Stimulated activated CD4-positive, alpha-beta T cell treated with anti-CD3 and anti-CD28 coated beads, Interleukin-2, amount 100 ng/mL, for 48 hours (primary cell): ENCODE measurements around the gene ZNF638.

Experiments
- DNase-seq, 2 donors: peaks; one replicate each; pipeline ENCODE4 v3.0.0-alpha.2; 2020

Gene ZNF638

DNA sequence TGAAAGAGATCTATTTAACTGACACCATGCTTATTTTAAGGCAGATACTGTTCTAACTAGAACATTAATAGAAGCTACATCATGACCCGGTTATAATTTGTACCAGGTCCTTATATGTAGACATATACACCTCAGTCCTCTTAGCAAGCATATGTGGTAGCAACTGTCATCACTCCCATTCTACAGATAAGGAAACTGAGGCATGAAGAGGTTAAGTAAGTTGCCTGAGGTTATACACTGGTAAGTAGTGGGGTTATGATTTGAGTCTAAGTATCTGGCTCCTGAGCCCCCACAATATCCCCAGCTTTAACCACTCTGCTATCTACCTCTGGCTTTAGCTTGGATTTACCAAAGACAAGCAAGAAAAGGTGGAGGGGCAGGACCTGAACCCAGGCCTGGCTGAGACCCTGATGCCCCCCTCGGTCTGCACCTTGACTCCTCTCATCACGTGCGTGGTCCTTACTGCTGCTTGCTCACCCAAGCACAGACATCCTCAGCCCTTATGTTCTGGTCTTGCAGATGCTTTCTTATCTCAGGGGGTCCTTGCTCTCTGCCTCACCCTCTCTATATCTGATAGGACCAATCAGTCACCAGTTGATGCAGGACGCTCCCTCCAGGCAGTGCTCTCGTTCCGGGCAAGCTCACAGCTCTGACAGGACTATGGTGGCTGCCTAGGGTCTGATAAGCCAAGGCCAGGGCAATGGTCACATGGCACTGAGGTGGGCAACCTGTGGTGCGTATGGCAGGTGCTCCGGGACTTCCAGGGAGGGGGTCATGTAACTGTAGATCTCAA lies 125.7 kb downstream of the ZNF638 start:
- no peak for DNase-seq

- DNase-seq, result no peak
These were observed 126.3 kb downstream of the ZNF638 start for GRCh38 chr2:71457923-71458322.

- DNase-seq, result no peak
These were observed 127.0 kb downstream of the ZNF638 start for GRCh38 chr2:71458413-71459083.

DNA sequence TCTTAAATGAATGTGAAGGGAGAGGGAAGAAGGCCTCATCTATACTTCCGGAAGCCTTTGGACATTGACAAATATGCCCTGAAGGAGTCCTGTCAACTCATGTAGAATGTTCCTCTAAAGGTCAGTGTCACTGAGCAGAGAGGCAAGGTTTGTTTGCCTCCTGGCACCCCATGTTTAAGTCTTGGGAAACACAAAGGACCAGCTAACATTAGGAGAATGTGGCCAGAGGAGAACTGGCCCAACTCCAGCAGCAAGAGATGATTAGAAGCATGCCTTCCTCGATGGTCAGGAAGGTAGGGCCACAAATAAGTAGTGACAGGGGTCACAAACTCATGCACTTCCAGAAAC lies 127.5 kb downstream of the ZNF638 start:
- DNase-seq, result no peak

GRCh38 chr2:71460056-71460455 lies 128.5 kb downstream of the ZNF638 start:
- no peak for DNase-seq

GRCh38 chr2:71460595-71461303 lies 129.2 kb downstream of the ZNF638 start:
- no peak for DNase-seq

DNA sequence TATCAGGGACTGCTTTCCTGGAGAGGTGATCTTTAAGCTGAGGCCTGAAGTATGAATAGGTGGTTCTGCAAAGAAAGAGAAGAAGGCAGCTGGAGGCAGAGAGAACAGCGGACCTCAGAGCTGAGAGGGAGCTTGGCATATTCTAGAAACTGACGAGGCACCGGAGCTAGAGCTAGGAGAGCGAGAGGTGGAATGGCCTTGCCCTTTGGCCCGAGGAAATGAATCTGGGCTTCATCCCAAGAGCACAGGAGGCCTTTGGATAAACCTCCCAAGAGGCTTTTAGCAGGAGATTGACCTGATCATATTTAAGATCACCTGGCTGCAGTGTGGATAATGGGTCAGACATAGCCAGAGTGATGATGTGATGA lies 129.7 kb downstream of the ZNF638 start:
- DNase-seq, result no peak

DNA sequence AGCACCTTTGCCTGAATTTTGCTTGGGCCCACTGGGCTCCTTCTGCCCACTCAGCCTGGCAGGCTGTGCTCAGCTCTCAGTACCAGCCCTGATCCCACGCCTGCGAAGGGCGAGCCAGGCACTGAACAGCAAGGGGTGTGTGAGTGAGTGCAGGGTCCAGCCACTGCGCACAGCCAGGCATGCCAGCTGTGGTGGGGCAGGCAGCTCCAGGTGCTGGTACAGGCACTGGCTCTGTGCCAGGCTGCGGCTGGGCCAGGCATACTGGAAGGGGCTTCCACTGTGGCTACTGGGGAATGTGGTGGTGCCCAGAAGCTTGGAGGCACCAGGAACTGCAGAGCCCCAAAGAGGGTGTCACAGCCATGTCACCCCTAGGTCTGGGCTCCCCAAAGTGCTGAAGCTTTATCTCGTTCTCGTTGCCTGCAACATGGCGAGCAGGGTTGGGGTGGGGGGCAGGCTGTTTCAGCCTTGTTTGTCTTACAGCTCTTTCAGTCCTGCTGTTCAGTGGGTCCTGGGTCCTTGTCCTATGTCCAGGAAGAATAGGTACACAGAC lies 130.5 kb downstream of the ZNF638 start:
- no peak for DNase-seq

GRCh38 chr2:71462641-71463341 lies 131.2 kb downstream of the ZNF638 start:
- DNase-seq, result no peak

DNA sequence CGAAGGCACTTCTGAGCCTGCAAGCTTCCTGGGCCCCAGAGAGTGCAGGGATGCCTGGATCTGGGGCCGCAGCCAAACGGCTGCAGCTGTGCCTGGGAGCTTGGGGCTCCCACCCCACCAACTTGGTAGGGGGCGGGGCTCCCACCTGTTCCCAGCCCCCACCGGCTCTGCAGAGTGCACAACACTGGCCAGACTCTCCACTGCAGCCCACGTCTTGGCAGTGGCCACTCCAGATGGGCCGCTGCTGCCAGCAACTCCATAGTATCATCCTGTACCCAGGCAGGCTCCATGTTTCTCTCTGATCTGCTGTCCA lies 131.7 kb downstream of the ZNF638 start:
- DNase-seq, result no peak

GRCh38 chr2:71464389-71464788 lies 132.8 kb downstream of the ZNF638 start:
- no peak for DNase-seq

DNA sequence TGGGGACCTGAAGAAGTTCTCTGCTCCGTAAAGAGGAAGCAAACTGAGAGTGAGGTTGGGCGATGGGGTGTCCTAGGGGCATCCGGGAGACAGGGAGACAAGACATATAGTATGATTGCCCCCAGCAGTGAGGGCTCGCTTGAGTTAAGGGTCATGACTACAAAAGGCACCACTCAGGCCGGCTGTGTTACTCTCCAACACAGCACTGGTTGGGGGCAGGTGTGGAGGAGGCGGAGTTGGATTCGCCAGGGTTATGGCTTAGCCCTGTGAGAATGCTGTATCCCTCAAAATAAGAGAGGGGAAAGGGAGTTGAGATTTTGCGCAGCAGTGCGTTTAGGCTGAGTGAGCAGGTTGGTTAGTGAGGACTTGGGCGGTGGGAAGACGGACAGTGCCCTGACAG lies 133.8 kb downstream of the ZNF638 start:
- DNase-seq, result no peak

DNA sequence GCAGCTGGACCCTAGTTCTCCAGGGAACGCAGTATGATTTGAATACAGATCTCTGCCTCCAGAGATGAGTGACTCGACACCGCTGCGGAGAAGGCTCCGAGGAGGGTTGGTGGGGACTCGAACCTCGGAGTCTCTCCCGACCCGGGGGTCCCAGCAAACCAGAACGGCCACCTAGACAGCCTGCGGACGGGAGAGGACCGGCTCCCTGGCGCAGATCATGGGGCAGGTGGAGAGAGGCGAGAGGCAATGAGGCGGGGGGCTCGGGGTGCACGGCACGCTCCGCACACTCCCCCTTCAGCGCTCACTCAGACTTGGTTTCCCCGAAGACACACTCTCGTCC lies 134.3 kb downstream of the ZNF638 start:
- DNase-seq, result no peak

DNA sequence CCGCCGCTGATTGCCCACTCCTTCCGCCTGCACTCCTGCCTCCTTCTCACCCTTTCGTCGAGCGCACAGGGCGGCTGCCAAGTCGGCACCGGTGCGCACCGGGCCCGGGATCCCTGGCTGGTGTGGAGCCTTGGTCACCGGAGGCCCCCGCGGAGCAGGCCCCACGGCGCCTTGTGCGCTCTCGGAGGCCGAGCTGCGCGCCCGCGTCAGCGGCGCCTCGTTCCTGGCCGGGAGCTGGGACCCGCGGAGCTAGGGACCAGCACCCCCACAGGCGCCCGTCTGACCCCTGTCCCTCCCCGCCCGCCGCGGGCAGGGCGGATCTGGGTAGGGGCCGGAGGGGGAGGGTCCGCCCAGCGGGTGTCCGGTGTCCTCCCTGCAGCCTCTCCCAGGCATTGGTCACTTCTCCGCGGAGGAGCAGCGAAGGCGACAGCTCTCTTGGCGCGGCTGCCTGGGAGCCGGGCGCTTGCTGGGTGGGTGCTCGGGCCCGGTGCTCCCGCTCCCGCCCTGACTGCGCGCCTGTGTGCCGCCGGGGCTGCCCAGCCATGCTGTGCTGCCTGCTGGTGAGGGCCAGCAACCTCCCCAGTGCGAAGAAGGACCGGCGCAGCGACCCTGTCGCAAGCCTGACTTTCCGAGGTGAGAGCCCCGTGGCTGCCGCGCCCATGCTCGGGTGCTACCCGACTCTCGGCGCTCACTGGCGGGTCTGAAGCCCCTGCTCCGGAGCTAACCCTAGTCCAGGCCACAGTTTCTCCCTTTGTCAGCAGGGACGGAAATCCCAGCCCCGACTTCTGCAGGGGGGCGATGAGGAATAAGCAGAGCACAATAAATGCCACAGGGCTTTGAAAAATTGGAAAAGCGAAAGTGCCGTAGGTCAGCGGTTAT lies 135.0 kb downstream of the ZNF638 start:
- DNase-seq, result no peak

DNA sequence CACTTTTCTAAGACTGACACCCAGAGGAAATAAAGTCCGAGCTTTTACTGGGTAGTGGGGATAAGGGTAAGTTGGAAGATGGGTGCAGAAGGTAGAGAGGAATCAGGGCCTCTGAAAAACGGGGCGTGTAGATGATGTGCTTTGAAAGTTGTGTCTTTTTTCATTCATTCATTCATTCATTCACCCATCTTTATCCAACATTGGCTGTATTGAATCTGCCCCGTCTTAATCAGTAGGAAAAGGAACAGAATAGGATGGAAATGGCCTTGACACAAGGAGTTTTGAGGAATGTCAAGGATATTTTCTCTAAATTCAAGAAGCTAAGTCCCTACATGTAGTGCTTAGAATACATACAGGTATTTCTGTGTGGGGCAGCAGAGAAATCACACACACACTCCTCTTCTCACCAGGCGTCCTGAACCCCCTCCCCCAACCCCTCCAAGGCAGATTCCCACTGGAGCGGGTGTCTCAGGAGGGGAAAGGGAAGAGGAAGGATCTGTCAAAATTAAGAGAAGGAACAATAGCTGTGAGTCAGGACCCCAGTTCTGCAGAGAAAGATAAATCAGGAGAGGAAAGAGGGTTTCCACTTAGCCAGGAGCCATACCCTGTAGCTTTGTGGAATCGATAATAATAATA lies 135.7 kb downstream of the ZNF638 start:
- no peak for DNase-seq

DNA sequence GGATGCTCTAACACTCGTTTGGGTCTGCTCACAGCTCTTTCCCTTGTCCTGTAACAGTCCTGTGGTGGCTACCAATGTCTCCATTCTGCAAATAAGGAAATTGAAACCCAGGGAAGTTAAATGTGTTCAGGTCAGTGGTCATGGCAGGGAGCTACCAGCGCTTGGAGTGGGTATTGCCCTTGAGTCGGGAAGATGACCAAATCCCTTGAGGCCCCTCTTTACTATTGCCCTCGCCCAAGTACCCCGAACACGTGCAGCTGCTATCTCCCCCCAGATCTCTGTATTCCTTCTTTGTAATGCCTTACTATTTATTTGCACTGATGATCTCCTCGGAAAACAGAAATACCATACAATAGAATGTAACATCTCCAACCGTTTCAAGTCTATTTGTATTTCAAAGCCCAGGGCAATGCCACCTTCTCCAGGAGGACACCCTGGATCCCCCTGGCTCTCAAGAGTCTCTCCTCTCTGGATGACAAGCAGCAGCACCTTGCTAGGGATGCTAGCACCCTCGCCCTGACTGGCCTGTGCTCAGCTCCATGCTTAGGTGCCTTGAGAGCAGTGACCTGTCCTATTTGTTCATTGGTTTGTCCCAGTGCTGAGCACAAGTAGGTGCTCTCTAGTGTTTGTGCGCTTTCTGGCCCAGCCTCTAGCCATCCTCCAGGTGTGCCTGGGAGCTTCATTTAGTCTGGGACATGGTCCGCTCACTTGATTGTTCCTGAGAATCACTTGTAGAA lies 136.9 kb downstream of the ZNF638 start:
- no peak for DNase-seq

DNA sequence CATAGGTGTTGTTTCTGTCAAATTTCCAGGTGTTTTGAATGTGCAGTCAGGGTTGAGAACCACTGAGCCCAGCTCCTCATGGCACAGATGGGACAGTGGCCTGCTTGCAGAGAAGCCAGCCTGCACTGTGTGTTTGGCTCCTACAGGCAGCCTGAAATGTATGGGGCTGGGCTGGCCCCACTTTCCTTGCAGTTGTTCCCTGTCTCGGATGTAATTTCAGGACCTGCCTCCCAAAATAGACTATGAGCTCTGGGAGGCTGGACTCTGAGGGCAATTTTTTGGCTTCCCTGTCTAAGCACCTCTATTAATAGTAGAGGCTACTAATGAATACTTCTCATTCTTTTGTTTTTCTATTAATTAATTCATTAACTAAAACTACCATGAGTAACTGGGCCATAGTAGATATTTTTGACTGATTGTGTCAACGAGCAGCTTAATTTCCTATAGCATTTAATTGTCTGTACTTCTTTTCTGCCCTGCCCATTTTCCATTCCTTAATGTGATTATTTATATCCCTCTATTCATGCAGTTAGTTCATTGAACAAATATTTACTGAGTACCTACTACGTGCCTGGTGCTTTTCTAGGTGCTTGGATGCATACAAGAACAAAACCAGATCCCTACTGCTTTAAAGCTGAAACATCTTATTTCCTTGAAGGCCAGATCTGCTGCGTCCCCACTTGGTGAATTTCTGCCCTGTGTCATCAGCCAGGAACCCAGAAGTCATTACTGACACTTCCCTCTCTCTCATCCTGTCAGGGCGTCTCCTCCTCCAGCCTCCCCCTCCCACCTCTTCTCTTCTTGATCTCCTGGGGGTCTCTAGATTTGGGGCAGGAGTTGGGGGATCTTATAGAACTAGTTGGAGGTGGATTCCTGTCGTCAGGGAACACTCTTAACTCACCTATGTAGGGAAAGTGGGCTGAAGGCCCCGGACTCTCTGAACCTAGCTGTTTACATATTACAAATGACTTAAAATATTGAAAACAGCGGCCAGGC lies 138.1 kb downstream of the ZNF638 start:
- no peak for DNase-seq

- no peak for DNase-seq
These were observed 139.7 kb downstream of the ZNF638 start for GRCh38 chr2:71471276-71471675.

- DNase-seq, result no peak
These were observed 140.4 kb downstream of the ZNF638 start for GRCh38 chr2:71472019-71472418.
